Lung (tissue), 12 donors: ENCODE results near the gene DCAF5. TPM values are rescaled to one million over a fixed set of nuclear protein-coding genes. Genes with fewer than 3 reads are reported as not detected.

Experiments used
- ATAC-seq: fragments of 200-7000 bp; cut with Tn5 transposase; one replicate; pipeline ENCODE4 v1.9.1; 2020; ENCODE audit warnings: moderate number of reproducible peaks; ENCODE audit not compliant: insufficient read depth, low FRiP score
- DNase-seq, 3 donors: peaks; one replicate each; pipeline ENCODE4 v3.0.0-alpha.2; 2013 to 2017
- H3K27ac ChIP-seq, 2 donors: one replicate each; pipeline ENCODE4 v1.5.1; 2013; ENCODE audit warnings: mild to moderate bottlenecking in 2 of 2, moderate library complexity in 2 of 2, control low read depth in 1 of 2, inconsistent platforms in 1 of 2, low read depth in 1 of 2, low read length in 1 of 2
- H3K27me3 ChIP-seq, 3 donors: one replicate each; pipeline ENCODE4 v1.5.1; 2013; ENCODE audit warnings: low read length in 2 of 3; ENCODE audit not compliant: control insufficient read depth in 3 of 3, insufficient read depth in 3 of 3
- H3K36me3 ChIP-seq, 4 donors: one replicate each; pipeline ENCODE4 v1.5.1; 2013; ENCODE audit warnings: low read length in 4 of 4, mild to moderate bottlenecking in 1 of 4, moderate library complexity in 1 of 4; ENCODE audit not compliant: control insufficient read depth in 4 of 4, insufficient read depth in 4 of 4
- H3K4me1 ChIP-seq, 5 donors: one replicate each; pipeline ENCODE4 v1.5.1; 2013; ENCODE audit warnings: low read length in 5 of 5, mild to moderate bottlenecking in 2 of 5, moderate library complexity in 1 of 5; ENCODE audit not compliant: control insufficient read depth in 5 of 5, insufficient read depth in 5 of 5
- H3K4me3 ChIP-seq: one replicate; pipeline ENCODE4 v1.5.1; 2013; ENCODE audit warnings: mild to moderate bottlenecking, control low read depth, moderate library complexity
- H3K9ac ChIP-seq, 2 donors: one replicate each; pipeline ENCODE4 v1.5.1; 2013; ENCODE audit warnings: low read length in 2 of 2, control low read depth in 1 of 2; ENCODE audit not compliant: insufficient read depth in 1 of 2
- H3K9me3 ChIP-seq, 4 donors: one replicate each; pipeline ENCODE4 v1.5.1; 2013; ENCODE audit warnings: low read length in 3 of 4, mild to moderate bottlenecking in 1 of 4, moderate library complexity in 1 of 4; ENCODE audit not compliant: control insufficient read depth in 4 of 4, insufficient read depth in 3 of 4
- CTCF ChIP-seq: IDR thresholded peaks from 2 replicates; pipeline ENCODE4 v1.5.1; 2012; ENCODE audit warnings: mild to moderate bottlenecking; ENCODE audit errors: control extremely low read depth, extremely low read depth
- WGBS, 2 donors: extraction: QIAGEN DNeasy Blood & Tissue Kit; methylation state at CpG; one replicate each; pipeline ENCODE4 v1.1.7; 2013; 5-methylcytosine and 5-hydroxymethylcytosine counted together
- polyA plus RNA-seq, 2 donors: library from polyadenylated mRNA; stranded (reverse); fragments of 200-250 nt; gene quantifications; one replicate each; pipeline ENCODE4 v1.2.1, GENCODE V29; 2013
- total RNA-seq, 2 donors: library from RNA; depleted of rRNA in 1 of 2; stranded (reverse); fragments of >200 nt in 1 of 2; gene quantifications; one replicate each; pipeline ENCODE4 v1.2.1, GENCODE V29; 2014 to 2021
- donor health status: control.
- donor health status: control.
- donor health status: Bipolar disorder and iron deficiency.
- donor health status: healthy.
- donor health status: DM: yes; HTN: yes; CAD: no.

DCAF5 gene
- total and polyA plus RNA-seq, 4 donors, result 20.2 to 50.4 (median 31.2) TPM

DNA sequence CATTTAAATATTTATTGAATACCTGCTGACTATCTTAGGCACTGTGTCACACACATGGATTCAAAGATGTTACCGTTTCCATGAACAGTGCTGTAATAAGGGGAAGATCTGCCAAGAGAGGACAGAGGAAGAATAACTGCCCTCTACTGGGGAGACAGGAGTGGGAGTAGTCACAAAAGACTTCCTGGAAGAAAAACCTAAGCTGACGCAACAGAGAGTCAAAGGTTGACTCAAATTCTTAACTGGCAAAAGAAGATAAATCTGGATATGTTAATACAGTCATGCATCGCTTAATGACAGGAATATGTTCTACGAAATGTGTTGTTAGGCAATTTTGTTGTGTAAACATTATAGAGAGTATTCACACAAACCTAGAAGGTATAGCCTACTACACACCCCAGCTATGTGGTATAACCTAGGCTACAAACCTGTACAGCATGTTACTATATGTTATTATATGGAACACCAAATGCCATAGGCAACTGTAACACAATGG, 51.5 kb downstream of the DCAF5 start:
- WGBS, 2 donors, result 22 to 30% methylated on average over 4 of the region's 4 CpGs
- no peaks in the 10 kb centered on the region for H3K9me3 ChIP-seq
- H3K27ac ChIP-seq, result no peak overlapping the region
- ATAC-seq (peak; percentile 75), DNase-seq (peak in 2 of 3 donors; percentile 66 to 70)
- no peaks in the 10 kb centered on the region for H3K27me3 ChIP-seq
- peaks cover 0 to 23% (median 7%) of the 10 kb centered on the region in 4 donors for H3K36me3 ChIP-seq
- H3K4me3 ChIP-seq, result no peak overlapping the region
- TF ChIP-seq CTCF, result peak; percentile 26
- H3K4me1 ChIP-seq, result peaks cover 0 to 2% (median 0%) of the 10 kb centered on the region in 5 donors
- no peak overlapping the region for H3K9ac ChIP-seq

DNA sequence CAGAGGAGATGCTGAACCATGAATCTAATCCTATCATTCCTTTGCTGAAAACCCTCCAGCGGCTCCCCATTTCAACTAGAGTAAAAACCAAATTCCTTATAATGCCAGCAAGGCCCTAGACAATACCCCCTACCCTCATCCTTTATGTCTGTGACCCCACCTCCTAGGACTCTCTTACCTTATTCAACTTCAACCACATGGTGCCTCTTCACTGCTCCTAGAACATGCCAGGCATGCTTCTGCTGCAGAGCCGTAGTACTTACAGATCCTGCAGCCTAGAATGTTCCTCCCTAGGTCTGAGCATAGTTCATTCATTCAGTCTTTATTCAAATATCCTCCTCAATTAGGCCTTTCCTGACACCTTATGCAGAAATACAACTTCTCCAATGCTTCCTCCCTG, 54.9 kb downstream of the DCAF5 start:
- no peak for TF ChIP-seq CTCF
- Histone ChIP-seq H3K4me1 (peaks cover 4 to 14% (median 6%) of the 10 kb centered on the region in 5 donors), H3K27me3 (no peaks in the 10 kb centered on the region), H3K4me3 (no peak overlapping the region), H3K27ac (no peak overlapping the region), H3K9me3 (no peaks in the 10 kb centered on the region), H3K9ac (no peak overlapping the region), H3K36me3 (peaks cover 3 to 18% (median 5%) of the 10 kb centered on the region in 4 donors)
- 90 to 93% methylated on average over 2 of the region's 2 CpGs for WGBS, 2 donors
- DNase-seq (no peak), ATAC-seq (no peak)

DNA sequence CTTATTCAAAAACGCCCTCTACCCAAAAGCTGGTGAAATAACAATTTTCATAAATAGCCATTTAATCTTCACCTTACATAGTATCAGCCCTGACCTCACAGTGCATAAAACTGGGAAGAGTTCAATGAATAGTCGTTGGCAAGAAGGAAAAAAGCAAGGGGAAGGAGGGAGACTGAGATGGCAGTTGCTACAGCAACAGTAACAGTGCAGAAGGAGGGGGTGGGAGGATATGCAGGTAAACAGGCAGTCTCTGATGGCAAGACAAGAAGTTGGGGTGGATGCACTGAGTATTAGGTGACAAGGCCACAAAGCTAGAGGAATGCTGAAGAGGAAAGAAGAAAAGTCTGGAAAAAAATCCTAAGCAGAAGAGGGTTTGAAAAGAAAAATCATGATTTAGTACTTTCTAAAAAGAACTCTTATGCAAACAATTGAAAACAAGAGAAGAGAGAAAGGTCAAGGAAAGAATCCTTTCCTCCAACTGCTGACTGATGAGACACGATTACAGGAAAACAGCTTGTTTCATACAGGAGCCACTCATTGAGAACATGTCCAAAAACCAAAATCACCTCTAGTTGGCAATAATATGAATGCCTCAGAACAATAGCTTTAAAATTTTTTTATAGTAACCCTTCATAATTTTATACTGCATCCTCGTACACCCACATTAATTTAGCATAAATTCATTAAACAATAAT, 56.0 kb downstream of the DCAF5 start:
- peaks cover 3 to 14% (median 5%) of the 10 kb centered on the region in 4 donors for H3K36me3 ChIP-seq
- H3K27me3 ChIP-seq, result no peaks in the 10 kb centered on the region
- no peak overlapping the region for H3K9ac ChIP-seq
- peaks cover 4 to 14% (median 6%) of the 10 kb centered on the region in 5 donors for H3K4me1 ChIP-seq
- DNase-seq (peak in 2 of 3 donors; percentile 18 to 20), ATAC-seq (no peak)
- H3K27ac ChIP-seq, result peak overlapping the region in 1 of 2 donors; percentile 33
- no peak overlapping the region for H3K4me3 ChIP-seq
- no peak for TF ChIP-seq CTCF
- no peaks in the 10 kb centered on the region for H3K9me3 ChIP-seq
- WGBS, 2 donors, result 67 to 81% methylated on average over 4 of the region's 4 CpGs
